ENCODE results near the gene GNG14.
A peak's percentile ranks its signal among the peaks of the same experiment; 100 is the strongest.

The GNG14 gene

GRCh38 chr19:12721656-12722565 lies 34.1 kb downstream of the GNG14 start:
- TF ChIP-seq EZH2 (IDR thresholded peaks at IDR 0.05; ENCODE audit: borderline replicate concordance, low read depth, low read length, severe bottlenecking) = no peak
- TF ChIP-seq, protein P1, sequence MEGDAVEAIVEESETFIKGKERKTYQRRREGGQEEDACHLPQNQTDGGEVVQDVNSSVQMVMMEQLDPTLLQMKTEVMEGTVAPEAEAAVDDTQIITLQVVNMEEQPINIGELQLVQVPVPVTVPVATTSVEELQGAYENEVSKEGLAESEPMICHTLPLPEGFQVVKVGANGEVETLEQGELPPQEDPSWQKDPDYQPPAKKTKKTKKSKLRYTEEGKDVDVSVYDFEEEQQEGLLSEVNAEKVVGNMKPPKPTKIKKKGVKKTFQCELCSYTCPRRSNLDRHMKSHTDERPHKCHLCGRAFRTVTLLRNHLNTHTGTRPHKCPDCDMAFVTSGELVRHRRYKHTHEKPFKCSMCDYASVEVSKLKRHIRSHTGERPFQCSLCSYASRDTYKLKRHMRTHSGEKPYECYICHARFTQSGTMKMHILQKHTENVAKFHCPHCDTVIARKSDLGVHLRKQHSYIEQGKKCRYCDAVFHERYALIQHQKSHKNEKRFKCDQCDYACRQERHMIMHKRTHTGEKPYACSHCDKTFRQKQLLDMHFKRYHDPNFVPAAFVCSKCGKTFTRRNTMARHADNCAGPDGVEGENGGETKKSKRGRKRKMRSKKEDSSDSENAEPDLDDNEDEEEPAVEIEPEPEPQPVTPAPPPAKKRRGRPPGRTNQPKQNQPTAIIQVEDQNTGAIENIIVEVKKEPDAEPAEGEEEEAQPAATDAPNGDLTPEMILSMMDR (IDR thresholded peaks at IDR 0.05; ENCODE audit: borderline replicate concordance, extremely low read depth, low read length, poor library complexity, severe bottlenecking) = no peak
- ATAC-seq (ENCODE audit: insufficient read depth, low read depth) (peak; percentile 51), DNase-seq (peak; percentile 77)
- Histone ChIP-seq H3K9me3 (ENCODE audit: insufficient read depth, low read length, severe bottlenecking) (no peaks in the 10 kb centered on the region), H3K4me3 (ENCODE audit: low read depth in 1 of 2, low read length in 2 of 2) (peak overlapping the region; percentile 50 to 71), H3K4me1 (ENCODE audit: insufficient read depth, low read length) (peaks cover 32% of the 10 kb centered on the region), H3K27me3 (ENCODE audit: insufficient read depth, low read length, poor library complexity) (no peaks in the 10 kb centered on the region), H3K36me3 (ENCODE audit: insufficient read depth, low read length) (peaks cover 45% of the 10 kb centered on the region), H3K27ac (ENCODE audit: low read length) (peak overlapping the region; percentile 92), H4K20me1 (ENCODE audit: insufficient read depth, low read length) (peaks cover 35% of the 10 kb centered on the region), H3K4me2 (ENCODE audit: insufficient read depth, low read length) (peak overlapping the region; percentile 97), H3K9ac (ENCODE audit: low read depth, low read length) (peak overlapping the region; percentile 73), H3K79me2 (ENCODE audit: insufficient read depth, low read length) (peaks cover 76% of the 10 kb centered on the region), H2AFZ (ENCODE audit: low read depth, low read length) (peak overlapping the region; percentile 80)

DNA sequence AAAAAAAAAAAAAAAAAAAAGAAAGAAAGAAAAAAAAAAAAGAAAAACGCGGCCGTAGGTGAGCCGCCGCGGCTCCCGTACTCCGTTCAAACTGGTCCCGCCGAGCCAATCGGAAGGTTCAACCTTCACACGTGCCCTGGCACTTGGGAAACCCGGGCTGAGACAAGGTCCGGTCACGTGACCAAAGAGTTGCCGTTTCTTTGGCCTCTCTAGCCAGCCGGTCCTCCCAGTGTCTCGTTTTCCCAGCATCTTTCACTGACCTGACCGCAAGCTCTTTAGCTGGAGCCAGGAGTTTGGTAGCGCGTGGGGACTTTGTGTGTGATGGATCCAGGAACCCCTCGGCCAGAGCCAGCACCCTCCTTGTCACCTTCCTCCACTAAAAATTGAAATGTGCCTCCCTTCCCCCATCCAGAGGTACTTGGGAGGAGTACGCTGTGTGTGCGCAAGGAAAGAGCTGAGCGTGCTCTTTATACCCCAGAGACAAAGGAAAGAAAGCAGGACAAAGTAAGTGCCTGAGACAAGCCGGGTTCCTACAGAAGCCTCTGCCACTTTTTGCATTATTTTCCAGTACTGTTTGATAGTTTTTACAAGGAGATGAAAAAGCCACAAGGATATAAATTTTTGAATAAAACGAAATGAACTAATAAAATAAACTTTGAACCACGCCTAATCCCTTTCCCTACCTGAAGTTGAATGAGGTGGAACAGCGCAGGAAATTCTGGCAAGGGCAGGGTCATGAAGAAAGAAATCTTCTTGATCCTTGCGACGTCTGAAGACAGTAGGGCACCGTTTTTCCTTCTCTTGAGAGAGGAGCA lies 35.0 kb downstream of the GNG14 start:
- peak overlapping the region; percentile 85 for H2AFZ ChIP-seq (ENCODE audit: low read depth, low read length)
- peaks cover 33% of the 10 kb centered on the region for H4K20me1 ChIP-seq (ENCODE audit: insufficient read depth, low read length)
- peaks cover 32% of the 10 kb centered on the region for H3K4me1 ChIP-seq (ENCODE audit: insufficient read depth, low read length)
- peak overlapping the region; percentile 92 for H3K27ac ChIP-seq (ENCODE audit: low read length)
- peak; percentile 81 for ATAC-seq (ENCODE audit: insufficient read depth, low read depth)
- peaks cover 38% of the 10 kb centered on the region for H3K36me3 ChIP-seq (ENCODE audit: insufficient read depth, low read length)
- peak overlapping the region; percentile 94 for H3K4me2 ChIP-seq (ENCODE audit: insufficient read depth, low read length)
- peaks cover 68% of the 10 kb centered on the region for H3K79me2 ChIP-seq (ENCODE audit: insufficient read depth, low read length)
- H3K9me3 ChIP-seq (ENCODE audit: insufficient read depth, low read length, severe bottlenecking) = no peaks in the 10 kb centered on the region
- peak overlapping the region; percentile 73 for H3K9ac ChIP-seq (ENCODE audit: low read depth, low read length)
- TF ChIP-seq EZH2 (IDR thresholded peaks at IDR 0.05; ENCODE audit: borderline replicate concordance, low read depth, low read length, severe bottlenecking) = no peak
- TF ChIP-seq, protein P1 (IDR thresholded peaks at IDR 0.05; ENCODE audit: borderline replicate concordance, extremely low read depth, low read length, poor library complexity, severe bottlenecking) = no peak
- H3K27me3 ChIP-seq (ENCODE audit: insufficient read depth, low read length, poor library complexity) = no peaks in the 10 kb centered on the region
- H3K4me3 ChIP-seq (ENCODE audit: low read depth in 1 of 2, low read length in 2 of 2) = peak overlapping the region; percentile 50 to 71
- peak; percentile 97 for DNase-seq

DNA sequence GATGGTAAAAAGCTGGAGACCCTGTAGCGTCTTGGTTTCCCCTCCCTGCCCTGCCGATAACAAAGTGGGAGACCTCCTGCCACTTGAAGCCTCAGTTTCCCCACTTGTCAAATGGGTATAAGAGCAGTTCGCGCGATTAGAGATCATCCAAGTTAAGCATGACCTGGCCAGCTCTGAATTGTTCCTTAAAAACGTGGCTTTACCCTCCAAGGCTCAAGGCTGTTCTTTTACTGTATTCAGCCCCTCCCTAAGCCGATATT lies 35.5 kb downstream of the GNG14 start:
- peak overlapping the region; percentile 94 for H3K4me2 ChIP-seq (ENCODE audit: insufficient read depth, low read length)
- H2AFZ ChIP-seq (ENCODE audit: low read depth, low read length) = peak overlapping the region; percentile 85
- DNase-seq (peak; percentile 29), ATAC-seq (ENCODE audit: insufficient read depth, low read depth) (no peak)
- H3K79me2 ChIP-seq (ENCODE audit: insufficient read depth, low read length) = peaks cover 62% of the 10 kb centered on the region
- TF ChIP-seq, protein P1 (IDR thresholded peaks at IDR 0.05; ENCODE audit: borderline replicate concordance, extremely low read depth, low read length, poor library complexity, severe bottlenecking) = no peak
- TF ChIP-seq EZH2 (IDR thresholded peaks at IDR 0.05; ENCODE audit: borderline replicate concordance, low read depth, low read length, severe bottlenecking) = no peak
- peak overlapping the region; percentile 50 to 71 for H3K4me3 ChIP-seq (ENCODE audit: low read depth in 1 of 2, low read length in 2 of 2)
- H3K27me3 ChIP-seq (ENCODE audit: insufficient read depth, low read length, poor library complexity) = no peaks in the 10 kb centered on the region
- peaks cover 33% of the 10 kb centered on the region for H4K20me1 ChIP-seq (ENCODE audit: insufficient read depth, low read length)
- peak overlapping the region; percentile 73 for H3K9ac ChIP-seq (ENCODE audit: low read depth, low read length)
- H3K36me3 ChIP-seq (ENCODE audit: insufficient read depth, low read length) = peaks cover 38% of the 10 kb centered on the region
- H3K4me1 ChIP-seq (ENCODE audit: insufficient read depth, low read length) = peaks cover 32% of the 10 kb centered on the region
- no peaks in the 10 kb centered on the region for H3K9me3 ChIP-seq (ENCODE audit: insufficient read depth, low read length, severe bottlenecking)
- H3K27ac ChIP-seq (ENCODE audit: low read length) = peak overlapping the region; percentile 90
